OCI-LY1 (cell line): ENCODE results near the gene PTPN12.

Source experiments
- CTCF ChIP-seq: fragments of 200-600 bp; sonication (generic), shearing (Covaris generic); IDR thresholded peaks from 2 replicates; pipeline ENCODE4 v1.5.1; 2017; ENCODE audit warnings: mild to moderate bottlenecking, antibody characterized with exemption, low read length, moderate library complexity, mixed read lengths
- EZH2 ChIP-seq: fragments of 200-600 bp; sonication (generic), shearing (Covaris generic); IDR thresholded peaks from 2 replicates; pipeline ENCODE4 v1.8.0; 2017; ENCODE audit warnings: borderline replicate concordance, mixed run types, mild to moderate bottlenecking, antibody characterized with exemption, low read length, moderate library complexity, mixed read lengths

- TF ChIP-seq EZH2 = no peak
- no peak for TF ChIP-seq CTCF
These were observed 12.4 kb upstream of the PTPN12 start for GRCh38 chr7:77524731-77525130.
